Stimulated activated CD4-positive, alpha-beta T cell treated with anti-CD3 and anti-CD28 coated beads, Interleukin-4, amount 100 ng/mL, for 24 hours (primary cell): ENCODE data around the gene KIAA0825.

Source experiments
- DNase-seq: peaks from one replicate; pipeline ENCODE4 v3.0.0-alpha.2; 2020

KIAA0825 gene

DNA sequence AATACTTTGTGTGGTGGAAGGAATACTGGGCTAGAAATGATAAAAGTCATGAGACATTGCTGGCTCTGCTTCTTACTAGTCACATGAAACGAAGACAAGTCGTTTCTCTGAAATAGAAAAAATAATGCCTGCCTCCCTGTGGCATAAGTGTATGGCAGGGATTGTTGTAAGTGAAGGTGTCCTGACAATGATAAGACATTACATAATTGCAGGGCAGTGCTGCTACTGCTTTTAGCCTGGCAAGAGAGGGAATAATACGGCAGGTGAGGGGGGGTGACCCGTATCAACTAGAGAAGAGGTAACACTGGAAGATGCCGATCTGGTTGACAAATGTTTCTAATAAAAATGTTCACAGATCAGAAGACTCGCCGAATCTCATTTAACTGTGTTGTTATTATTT, 314.3 kb downstream of the KIAA0825 start:
- no peak for DNase-seq

DNA sequence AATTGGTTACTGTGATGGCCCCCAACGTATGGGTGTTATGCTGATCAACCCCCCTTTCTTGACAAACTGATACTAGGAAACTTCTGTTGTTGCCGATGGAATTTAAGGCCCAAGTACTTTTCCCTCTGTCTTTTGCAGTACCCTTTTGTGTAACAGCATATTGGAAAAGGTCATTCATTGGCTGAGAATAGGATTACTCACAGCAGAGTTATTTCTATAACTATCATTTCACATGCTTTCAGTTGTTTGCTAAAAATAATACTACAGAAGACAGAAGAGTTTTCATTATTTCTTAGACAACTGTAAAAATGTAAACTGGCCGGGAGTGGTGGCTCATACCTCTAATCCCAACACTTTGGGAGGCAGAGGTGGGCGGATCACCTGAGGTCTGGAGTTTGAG, 329.5 kb downstream of the KIAA0825 start:
- DNase-seq, result no peak

GRCh38 chr5:94285984-94286383, 332.4 kb downstream of the KIAA0825 start:
- no peak for DNase-seq

GRCh38 chr5:94283093-94283492, 335.3 kb downstream of the KIAA0825 start:
- no peak for DNase-seq

GRCh38 chr5:94281236-94281801, 337.1 kb downstream of the KIAA0825 start:
- DNase-seq, result no peak

DNA sequence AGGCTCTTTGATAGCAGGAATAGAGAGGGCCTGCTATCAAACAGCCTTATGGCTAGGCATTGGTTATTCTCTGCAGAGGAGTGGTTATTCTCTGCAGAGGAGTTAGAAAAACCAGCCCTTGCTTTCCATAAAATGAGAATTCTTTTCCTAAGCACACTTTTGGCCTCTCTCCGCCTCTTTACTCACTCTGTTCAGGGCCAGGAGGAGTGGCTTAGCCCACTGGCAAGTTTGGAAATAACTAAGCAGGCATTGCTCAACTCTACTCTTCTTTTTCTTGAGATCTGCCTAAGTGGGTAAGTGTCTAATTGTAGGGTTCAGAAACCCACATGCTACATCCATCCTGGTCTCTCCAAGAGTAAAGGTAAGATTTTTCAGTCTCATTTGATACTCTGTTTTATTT, 341.7 kb downstream of the KIAA0825 start:
- no peak for DNase-seq

- DNase-seq, result no peak
Observed at GRCh38 chr5:94276048-94276447, 342.4 kb downstream of the KIAA0825 start.

DNA sequence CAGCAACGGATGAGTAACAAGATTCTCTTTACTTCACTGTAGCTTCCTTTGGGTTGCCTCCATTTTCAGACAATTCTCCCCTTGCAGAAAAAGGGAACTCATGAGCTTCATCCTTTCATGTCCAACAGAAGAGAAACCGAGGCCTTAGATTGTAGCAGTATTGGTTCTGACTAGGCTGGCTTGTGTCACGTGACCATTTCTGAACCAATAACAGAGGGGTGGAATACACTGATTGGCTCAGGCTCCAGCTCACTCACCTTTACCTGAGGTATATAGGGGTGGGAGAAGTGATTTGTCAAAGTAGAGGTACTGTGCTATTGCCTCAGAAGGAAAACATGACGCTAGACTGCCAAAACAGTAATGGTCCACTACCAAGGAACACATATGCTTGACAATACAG, 343.7 kb downstream of the KIAA0825 start:
- no peak for DNase-seq

DNA sequence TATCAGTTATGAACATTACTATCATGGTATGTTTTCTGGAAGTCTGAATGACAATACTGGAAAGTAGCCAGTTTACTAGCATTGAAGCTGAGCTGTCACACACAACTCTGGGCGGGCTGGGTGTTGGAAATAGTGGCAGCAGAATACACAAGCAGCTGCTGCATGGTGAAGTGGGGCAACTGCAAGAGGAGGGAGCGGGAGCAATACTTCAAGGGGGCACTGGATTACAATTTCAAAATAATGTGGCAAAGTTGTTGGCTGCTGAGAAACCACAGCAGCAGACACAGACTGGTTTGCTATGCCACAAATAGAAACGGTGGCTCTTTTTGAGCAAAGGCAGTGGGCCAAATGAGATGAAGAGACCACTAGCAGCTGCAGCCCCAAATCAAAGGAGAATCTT, 350.2 kb downstream of the KIAA0825 start:
- no peak for DNase-seq

DNA sequence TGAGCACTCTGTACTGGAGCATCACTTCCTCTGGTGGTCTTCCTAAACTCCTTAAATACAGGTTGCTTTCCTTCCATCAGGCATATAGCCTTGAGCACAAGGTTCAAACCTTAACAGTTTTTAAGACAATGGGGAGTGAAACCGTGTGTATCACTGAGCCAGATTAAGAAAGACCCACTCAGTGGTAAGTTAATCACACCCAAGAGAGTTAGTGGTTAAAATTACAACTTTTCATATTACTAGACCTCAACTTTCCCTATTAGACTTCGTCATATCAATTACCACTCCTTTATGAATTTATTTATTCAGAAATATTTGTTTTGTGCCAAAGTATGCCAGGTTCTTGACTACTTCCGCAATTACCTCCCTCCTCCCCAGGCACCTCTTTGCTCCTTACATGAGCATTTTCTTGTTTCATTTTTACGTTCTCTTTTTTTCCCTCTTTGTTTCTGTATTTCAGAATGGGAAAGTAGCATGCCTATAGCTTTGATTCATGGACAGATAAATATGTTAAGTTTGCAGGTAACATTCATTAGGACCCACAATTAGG, 351.0 kb downstream of the KIAA0825 start:
- DNase-seq, result no peak

- DNase-seq, result no peak
Observed at GRCh38 chr5:94266170-94266569, 352.2 kb downstream of the KIAA0825 start.

DNA sequence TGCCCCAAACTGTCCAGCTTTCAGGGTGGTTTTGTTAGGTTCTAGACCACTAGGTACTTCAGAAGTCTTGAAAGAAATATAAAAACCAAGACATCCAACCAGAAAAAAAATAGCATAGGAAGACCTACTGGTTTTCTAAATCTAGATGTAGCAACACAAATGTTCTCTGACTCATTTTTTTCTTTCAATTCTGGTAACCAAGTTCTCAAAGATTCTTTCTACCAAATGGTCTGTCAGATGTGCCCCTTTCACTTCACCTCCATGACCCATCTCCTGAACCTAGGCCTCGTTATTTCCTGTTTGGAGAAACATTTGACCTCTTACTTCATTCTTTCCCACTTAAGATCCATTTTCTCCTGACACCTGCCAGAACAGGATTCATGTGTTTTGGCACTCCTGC, 355.3 kb downstream of the KIAA0825 start:
- DNase-seq, result no peak

DNA sequence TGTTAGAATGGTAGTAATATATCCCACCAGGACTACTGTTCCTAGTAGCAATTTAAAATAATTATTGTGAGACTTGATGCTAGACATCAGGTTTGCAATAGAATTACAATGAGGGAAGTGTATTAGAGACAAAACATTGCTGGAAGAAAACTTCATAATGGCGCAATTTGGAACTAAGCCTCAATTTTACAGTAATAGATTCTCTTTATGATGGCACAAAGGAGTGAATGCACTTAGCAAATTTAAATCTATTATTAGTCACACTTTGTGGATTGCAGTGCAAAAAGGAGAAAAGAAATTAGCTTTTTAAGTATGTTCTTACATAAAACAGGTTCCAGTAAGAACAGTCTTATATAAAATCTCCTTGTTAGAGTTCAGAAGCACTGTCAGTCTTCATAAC, 358.3 kb downstream of the KIAA0825 start:
- no peak for DNase-seq

DNA sequence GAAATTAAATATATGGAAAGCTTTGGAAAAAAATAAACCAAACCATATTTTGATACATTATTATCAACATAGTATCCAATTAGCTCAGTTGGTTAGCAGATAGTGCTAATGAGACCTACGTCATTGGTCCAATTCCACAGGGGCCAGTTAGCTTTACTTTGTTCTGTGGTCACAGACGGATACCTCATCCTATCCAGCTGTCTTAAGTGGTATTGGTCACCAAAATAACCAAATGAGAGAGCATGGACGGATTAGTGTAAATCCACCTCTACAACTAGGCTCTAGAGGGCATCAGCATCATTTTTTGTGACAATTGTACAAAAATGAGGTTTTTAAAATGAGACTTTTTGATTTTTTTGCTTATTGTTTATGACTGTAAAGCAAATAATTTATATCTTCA, 364.2 kb downstream of the KIAA0825 start:
- DNase-seq, result no peak

DNA sequence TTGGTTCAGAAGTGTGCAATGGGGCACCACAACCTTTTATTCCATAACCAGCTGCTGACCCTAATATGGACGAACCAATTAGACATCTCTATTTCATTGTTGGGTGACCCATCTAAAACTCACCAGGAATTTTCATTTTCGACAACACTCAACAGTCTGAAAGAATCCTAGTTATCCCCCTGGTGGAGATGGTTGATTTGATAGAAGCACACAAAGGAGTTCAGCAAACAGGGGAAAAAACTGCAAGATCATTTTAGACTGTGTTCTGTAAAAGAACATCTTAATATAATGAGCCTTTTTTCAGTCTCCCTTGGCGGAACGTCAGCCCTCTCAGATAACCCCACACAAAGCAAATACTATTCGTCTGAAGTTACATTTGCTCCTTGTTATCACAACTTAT, 367.4 kb downstream of the KIAA0825 start:
- no peak for DNase-seq

DNA sequence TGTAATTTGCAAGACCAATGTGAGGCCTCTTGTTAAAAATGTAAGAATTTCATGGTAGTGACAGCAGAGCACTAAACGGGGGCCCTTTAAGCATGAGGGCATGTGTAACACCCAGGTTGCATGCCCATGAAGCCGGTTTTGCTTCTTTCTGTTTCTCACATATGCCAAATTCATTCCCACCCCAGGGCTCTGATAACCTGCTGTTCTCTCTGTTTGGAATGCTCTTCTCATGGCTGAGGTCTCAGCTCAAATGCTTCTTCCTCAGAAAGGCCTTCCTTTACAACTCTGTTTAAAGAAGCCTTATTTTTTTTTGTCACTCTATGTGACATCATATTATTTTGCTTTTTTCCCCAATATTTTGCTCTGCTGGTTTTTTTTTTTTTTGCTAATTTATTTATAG, 369.0 kb downstream of the KIAA0825 start:
- no peak for DNase-seq

GRCh38 chr5:94248175-94248875, 370.1 kb downstream of the KIAA0825 start:
- no peak for DNase-seq

GRCh38 chr5:94245608-94246007, 372.8 kb downstream of the KIAA0825 start:
- no peak for DNase-seq

GRCh38 chr5:94244921-94245320, 373.5 kb downstream of the KIAA0825 start:
- no peak for DNase-seq

DNA sequence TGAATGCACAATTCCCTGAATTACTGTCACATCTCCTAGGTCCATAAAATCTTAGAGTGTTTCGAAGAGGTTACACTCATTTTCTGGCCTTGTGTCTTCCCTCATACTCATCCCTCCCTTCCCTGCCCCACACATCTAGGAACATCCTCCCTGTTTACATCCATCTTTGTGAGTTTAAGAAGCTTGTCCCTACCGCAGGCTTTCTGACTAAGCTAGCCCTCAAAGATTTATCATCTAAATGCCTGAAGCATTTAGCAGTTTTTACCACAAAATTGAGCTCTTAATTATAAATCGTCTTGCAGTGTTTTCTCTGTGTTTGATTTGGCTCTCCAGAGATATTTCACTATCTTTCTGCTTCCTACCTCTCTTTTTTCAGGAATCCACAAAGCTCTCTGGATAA, 374.8 kb downstream of the KIAA0825 start:
- DNase-seq, result no peak

- DNase-seq, result no peak
Observed at GRCh38 chr5:94240993-94241651, 377.3 kb downstream of the KIAA0825 start.

- no peak for DNase-seq
Observed at GRCh38 chr5:94240596-94240992, 377.8 kb downstream of the KIAA0825 start.

GRCh38 chr5:94240134-94240533, 378.3 kb downstream of the KIAA0825 start:
- DNase-seq, result no peak

DNA sequence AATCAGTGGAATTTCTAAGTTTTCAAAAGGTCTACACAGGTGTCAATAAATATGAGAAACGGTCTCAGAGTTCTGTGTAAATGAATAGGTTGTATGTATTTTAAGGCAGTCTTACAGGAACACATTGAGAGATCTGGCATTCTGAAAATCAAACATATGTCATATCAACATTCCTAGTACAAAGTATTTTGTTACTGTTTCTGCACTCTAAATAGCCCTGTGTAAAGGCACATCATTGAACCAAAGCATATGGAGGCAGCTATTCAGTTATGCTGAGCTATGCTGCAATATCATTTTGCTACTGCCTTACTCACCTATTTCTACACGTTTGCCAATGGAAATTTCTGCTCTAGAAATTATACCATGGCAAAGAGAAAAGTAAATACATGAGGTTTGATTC, 379.1 kb downstream of the KIAA0825 start:
- DNase-seq, result no peak
